NCI-H1436 treated with DMSO at 0.1 percent for 48 hours (cell line): Measurements from ENCODE around the gene FN1.
"Not testable (repeated sequence)": the region's sequence is repeated elsewhere in the genome, so short reads cannot be mapped to it uniquely, and the experiment has no call there.

Experiments used
- DNase-seq: peaks from one replicate; lab custom pipeline; 2025; lab: John Stamatoyannopoulos, UW

Gene FN1

GRCh38 chr2:215422676-215423075 is 13.2 kb downstream of the FN1 start:
- DNase-seq, result no peak

GRCh38 chr2:215421859-215422461 is 13.9 kb downstream of the FN1 start:
- DNase-seq, result no peak

- no peak for DNase-seq
Observed at GRCh38 chr2:215420471-215420935, 15.4 kb downstream of the FN1 start.

- no peak for DNase-seq
Observed at GRCh38 chr2:215419769-215420470, 15.9 kb downstream of the FN1 start.

- no peak for DNase-seq
Observed at GRCh38 chr2:215419113-215419512, 16.8 kb downstream of the FN1 start.

- DNase-seq, result no peak
Observed at GRCh38 chr2:215418064-215418963, 17.6 kb downstream of the FN1 start.

GRCh38 chr2:215417400-215417951 is 18.4 kb downstream of the FN1 start:
- DNase-seq, result no peak

- no peak for DNase-seq
Observed at GRCh38 chr2:215416656-215417055, 19.2 kb downstream of the FN1 start.

GRCh38 chr2:215415820-215416577 is 19.9 kb downstream of the FN1 start:
- no peak for DNase-seq

- DNase-seq, result no peak
Observed at GRCh38 chr2:215415218-215415617, 20.6 kb downstream of the FN1 start.

GRCh38 chr2:215414674-215415073 is 21.2 kb downstream of the FN1 start:
- no peak for DNase-seq

GRCh38 chr2:215413974-215414373 is 21.9 kb downstream of the FN1 start:
- DNase-seq, result no peak

- DNase-seq, result no peak
Observed at GRCh38 chr2:215413484-215413777, 22.4 kb downstream of the FN1 start.

- no peak for DNase-seq
Observed at GRCh38 chr2:215411941-215412743, 23.7 kb downstream of the FN1 start.

- DNase-seq, result no peak
Observed at GRCh38 chr2:215410932-215411285, 25.0 kb downstream of the FN1 start.

- not testable (repeated sequence) for DNase-seq
Observed at GRCh38 chr2:215410181-215410931, 25.5 kb downstream of the FN1 start.

GRCh38 chr2:215409331-215410127 is 26.3 kb downstream of the FN1 start:
- no peak for DNase-seq

GRCh38 chr2:215408441-215408840 is 27.4 kb downstream of the FN1 start:
- DNase-seq, result not testable (repeated sequence)

- no peak for DNase-seq
Observed at GRCh38 chr2:215407590-215408264, 28.1 kb downstream of the FN1 start.
